ENCODE measurements around the gene WDR91.
"Not testable (repeated sequence)": the region's sequence is repeated elsewhere in the genome, so short reads cannot be mapped to it uniquely, and the experiment has no call there.

Gene WDR91

GRCh38 chr7:135233570-135233969 lies 22.2 kb upstream of the WDR91 start, which contains the start of gene STRA8:
STRA8 (plus strand) TSS chr7:135233838; CDS start chr7:135240525, 6,687 bp downstream.
- DNase-seq (ENCODE audit: low spot score) = no peak

- peak; percentile 24 for DNase-seq (ENCODE audit: low spot score)
Measured at GRCh38 chr7:135232720-135233119, 21.4 kb upstream of the WDR91 start.

GRCh38 chr7:135232087-135232486 lies 20.8 kb upstream of the WDR91 start:
- no peak for DNase-seq (ENCODE audit: low spot score)

GRCh38 chr7:135231686-135232085 lies 20.4 kb upstream of the WDR91 start:
- DNase-seq (ENCODE audit: low spot score) = no peak

GRCh38 chr7:135224027-135224426 lies 12.7 kb upstream of the WDR91 start:
- no peak for DNase-seq (ENCODE audit: low spot score)

GRCh38 chr7:135217645-135218509 lies 6.6 kb upstream of the WDR91 start:
- DNase-seq (ENCODE audit: low spot score) = no peak

DNA sequence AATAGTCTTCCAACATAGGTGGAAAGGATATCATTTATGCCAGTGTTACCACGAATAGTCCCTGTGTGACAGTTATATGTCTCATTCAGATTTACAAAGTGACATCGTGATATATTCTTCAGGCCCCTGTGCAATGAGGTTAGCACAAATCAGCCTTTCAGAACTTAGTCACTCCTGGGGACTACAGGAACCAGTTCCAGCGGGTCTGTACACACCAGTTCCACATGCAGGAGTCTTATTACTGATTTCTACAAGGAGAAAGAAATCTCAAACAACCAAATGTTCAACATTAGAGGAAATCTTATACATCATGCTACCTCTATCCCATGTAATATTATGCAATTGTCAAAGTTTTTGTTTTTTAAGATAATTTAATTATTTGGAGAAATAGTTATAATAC lies 4.4 kb upstream of the WDR91 start:
- no peak for DNase-seq (ENCODE audit: low spot score)

DNA sequence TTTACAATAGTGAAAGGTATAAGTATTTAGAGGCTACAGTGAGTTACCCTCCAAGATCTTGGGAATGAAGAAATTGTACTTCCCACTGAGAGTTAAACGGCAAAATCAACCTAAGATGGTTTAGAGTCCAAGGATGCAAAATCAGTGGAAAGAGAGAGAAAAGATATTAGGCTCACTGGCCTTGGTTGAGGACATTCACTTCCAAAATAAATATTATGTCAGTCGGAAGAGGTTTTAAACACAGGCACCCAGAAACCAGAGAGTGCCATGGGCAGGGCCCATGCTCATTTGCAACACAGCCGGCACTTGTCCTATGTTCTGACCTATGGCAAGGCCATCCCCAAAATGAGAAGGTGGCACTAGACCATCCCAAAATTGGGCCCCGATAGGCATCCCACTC lies 3.9 kb upstream of the WDR91 start:
- no peak for DNase-seq (ENCODE audit: low spot score)

DNA sequence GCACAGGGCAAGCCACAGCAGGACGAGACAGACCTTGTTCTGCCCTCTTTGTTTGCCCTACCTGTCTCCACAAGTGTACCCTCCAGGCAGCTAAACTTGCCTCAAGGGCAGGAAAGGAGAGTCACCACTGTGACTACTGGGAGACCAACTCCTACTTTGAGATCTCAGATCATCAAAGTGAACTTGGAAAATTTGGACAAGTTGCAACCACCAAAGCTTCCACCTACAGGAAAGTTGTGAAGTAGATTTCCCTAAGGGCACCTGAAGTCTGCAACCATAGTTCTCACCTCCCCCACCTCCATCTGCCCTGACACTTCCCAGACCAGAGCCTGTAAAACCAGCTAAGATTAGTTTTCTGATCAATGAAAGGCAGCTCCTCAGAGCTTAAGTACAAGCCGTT lies 2.5 kb upstream of the WDR91 start:
- DNase-seq (ENCODE audit: low spot score) = no peak

- not testable (repeated sequence) for DNase-seq (ENCODE audit: low spot score)
Measured at GRCh38 chr7:135211946-135212685, 790 bp upstream of the WDR91 start.

GRCh38 chr7:135210888-135211178 lies 493 bp downstream of the WDR91 start:
- DNase-seq (ENCODE audit: low spot score) = no peak

DNA sequence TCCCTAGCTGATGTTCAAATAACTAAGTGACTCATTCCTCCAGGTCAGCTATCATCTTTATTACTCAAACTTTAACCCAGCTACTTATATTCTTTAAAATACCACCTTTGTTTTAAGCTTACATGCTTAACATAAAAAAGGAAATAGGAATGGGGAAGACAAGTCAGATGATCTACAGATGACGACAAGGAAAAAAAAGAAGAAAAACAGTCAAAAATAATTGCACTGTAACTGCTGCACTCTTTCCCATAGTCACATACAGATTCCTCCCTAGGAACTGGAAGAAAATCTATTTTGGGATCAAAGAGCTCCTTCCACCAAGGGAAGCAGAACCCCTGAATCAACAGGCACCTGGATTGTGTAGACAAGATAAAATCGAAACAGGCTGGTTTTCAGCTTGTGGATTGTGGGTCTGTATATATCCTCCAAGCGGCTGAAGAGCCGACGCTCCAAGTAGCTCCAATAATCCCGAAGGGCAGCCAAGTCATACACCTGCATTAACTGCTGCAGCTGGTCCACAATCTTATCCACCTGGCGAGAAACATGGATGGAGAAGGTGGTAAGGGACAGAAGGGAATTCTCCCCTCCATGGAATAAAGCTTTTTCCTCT lies 2.0 kb downstream of the WDR91 start:
- no peak for DNase-seq (ENCODE audit: low spot score)

- DNase-seq (ENCODE audit: low spot score) = peak; percentile 30
Measured at GRCh38 chr7:135208102-135208793, 3.1 kb downstream of the WDR91 start.

DNA sequence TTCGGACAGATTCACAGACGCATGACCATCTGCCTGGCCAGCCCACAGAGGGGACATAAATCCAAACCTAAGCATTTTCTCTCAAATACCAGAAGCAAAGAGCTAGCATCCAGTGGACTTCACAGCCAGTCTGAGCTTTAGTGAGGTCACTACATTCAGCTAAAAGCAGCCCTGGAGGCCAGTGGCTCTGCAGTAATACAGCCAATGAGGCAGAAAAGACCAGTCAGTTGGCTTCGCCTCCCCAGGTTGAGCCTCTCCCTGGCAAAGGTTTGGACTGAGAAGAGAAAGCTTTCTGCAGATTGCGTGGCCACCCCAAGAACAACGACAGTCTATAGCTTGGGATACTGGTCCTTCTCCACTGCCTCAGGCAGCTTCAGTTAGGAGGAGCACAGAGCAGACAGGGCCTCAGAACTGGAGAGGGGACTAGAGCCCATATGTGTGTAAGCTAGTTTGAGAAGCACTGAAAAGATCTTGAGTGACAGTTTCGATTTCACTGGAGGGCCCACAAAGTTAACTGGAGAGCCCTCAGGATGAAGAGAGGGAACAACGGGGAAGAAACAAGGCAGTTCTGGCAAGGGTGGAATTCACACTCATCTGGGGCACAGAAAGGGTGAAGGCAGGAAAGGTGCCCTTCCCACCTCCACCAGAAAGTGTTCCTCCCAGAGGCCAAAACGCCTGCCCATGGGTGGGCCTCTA lies 3.8 kb downstream of the WDR91 start:
- DNase-seq (ENCODE audit: low spot score) = peak; percentile 56

- no peak for DNase-seq (ENCODE audit: low spot score)
Measured at GRCh38 chr7:135206941-135207391, 4.4 kb downstream of the WDR91 start.

DNA sequence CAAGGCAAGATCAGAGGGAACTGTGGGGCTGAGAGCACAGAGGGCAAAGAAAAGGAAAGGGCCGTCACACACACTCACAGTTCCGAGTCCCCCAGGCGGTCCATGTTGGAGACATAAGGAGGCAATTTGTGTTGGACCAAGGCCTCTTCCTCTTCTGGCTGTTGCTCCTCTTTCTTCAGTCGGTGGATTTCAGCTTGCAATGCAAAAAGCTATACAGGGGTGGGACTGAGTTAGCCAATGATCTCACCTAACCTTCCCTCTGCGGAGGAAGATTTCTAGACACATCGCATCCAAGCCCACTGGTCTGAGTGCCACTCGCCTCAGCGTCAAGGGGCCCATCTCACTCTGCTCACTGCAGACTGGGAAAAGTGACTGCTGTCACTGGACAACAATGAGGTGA lies 5.5 kb downstream of the WDR91 start:
- no peak for DNase-seq (ENCODE audit: low spot score)

DNA sequence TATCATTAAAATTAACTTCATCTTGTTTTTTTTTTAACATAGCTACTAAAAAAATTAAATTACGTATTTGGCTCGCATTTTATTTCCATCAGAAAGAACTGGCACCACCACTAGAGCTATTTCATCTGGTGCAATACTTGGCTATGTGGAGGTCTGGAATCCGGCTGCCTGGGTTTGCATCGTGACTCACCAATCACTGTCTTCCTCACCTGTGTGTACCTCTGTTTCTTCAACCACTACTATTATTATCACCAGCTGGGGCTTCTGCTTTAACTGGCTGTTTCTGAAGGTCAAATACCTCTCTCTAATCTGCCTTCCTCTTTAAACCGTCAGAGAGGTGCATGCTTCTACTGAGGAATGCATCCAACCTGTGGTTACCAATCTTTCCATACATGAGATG lies 6.5 kb downstream of the WDR91 start:
- no peak for DNase-seq (ENCODE audit: low spot score)

DNA sequence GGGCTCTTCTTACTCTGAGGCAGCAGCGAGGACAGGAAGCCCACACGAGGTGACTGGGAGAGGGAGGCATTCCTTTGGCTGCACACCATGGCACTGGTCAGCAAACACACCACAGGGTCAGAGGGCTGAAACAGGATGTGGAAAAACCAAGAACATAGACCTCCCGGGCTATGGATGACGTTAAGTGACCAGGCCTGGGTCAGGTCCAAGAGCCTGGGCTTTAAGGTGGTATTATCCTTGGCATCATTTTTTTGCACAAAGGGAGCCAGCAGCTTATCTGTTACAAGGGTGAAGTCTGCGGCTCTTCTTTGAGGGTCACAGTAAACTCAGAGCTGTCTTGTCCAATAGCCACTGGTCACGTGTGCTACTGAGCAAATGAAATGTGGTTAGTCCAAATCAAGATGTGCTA lies 7.0 kb downstream of the WDR91 start:
- no peak for DNase-seq (ENCODE audit: low spot score)

DNA sequence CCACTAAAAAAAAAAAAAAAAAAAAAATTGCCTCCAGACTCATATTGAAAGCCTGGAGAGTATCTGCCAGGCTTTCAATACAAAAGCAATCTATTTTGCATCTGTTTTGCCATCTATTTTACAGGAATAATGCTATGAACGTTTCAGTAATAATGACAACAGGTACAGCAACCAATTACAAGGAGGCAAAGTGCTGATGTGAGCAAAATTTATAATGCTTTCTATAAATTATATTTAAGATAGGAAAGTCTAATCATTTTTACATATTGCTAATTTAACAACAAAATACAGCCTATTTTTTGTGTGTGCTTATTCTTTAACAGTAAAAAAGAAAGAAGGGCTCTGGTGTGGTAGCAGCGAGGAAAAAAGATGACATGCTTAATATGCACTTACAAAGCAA lies 10.0 kb downstream of the WDR91 start:
- DNase-seq (ENCODE audit: low spot score) = no peak

- DNase-seq (ENCODE audit: low spot score) = no peak
Measured at GRCh38 chr7:135200821-135201331, 10.4 kb downstream of the WDR91 start.

- no peak for DNase-seq (ENCODE audit: low spot score)
Measured at GRCh38 chr7:135199439-135199838, 11.9 kb downstream of the WDR91 start.

All from hematopoietic multipotent progenitor cell treated with erythropoietin and hydrocortisone succinate and interleukin-3 and kit ligand, for 15 days (in vitro differentiated cells).